Osteoblast (primary cell): ENCODE measurements around the gene TFPI. TPM values are rescaled to one million over a fixed set of nuclear protein-coding genes. Genes with fewer than 3 reads are reported as not detected.

ENCODE experiments used
- DNase-seq: peaks from one replicate; pipeline ENCODE4 v3.0.0; 2011; ENCODE audit warnings: low spot score, mixed read lengths; ENCODE audit not compliant: insufficient read length; ENCODE audit errors: missing footprints
- H2AFZ ChIP-seq: 2 replicates; pipeline ENCODE4 v1.6.0; 2011; ENCODE audit warnings: mild to moderate bottlenecking, low read length
- H3K27ac ChIP-seq: 2 replicates; pipeline ENCODE4 v1.5.1; 2011; ENCODE audit warnings: mild to moderate bottlenecking, low read depth, low read length, moderate library complexity
- H3K27me3 ChIP-seq: 2 replicates; pipeline ENCODE4 v1.6.0; 2012; ENCODE audit warnings: mild to moderate bottlenecking, control low read depth, inconsistent platforms, low read length, moderate library complexity; ENCODE audit not compliant: insufficient read depth
- H3K36me3 ChIP-seq: 2 replicates; pipeline ENCODE4 v1.5.1; 2011; ENCODE audit warnings: mild to moderate bottlenecking, low read length, control low read depth, moderate library complexity; ENCODE audit not compliant: insufficient read depth
- H3K4me1 ChIP-seq: 2 replicates; pipeline ENCODE4 v1.5.1; 2011; ENCODE audit warnings: mild to moderate bottlenecking, low read length, control low read depth, moderate library complexity; ENCODE audit not compliant: insufficient read depth
- H3K4me2 ChIP-seq: 2 replicates; pipeline ENCODE4 v1.6.0; 2011; ENCODE audit warnings: mild to moderate bottlenecking, low read length; ENCODE audit not compliant: insufficient read depth
- H3K4me3 ChIP-seq: fragments of 200-600 bp; sonication (generic); 3 replicates; pipeline ENCODE4 v1.5.1; 2012; ENCODE audit warnings: mild to moderate bottlenecking, low read length, inconsistent platforms; ENCODE audit not compliant: insufficient read depth
- H3K79me2 ChIP-seq: 2 replicates; pipeline ENCODE4 v1.6.0; 2012; ENCODE audit warnings: mild to moderate bottlenecking, low read length, control low read depth, inconsistent platforms; ENCODE audit not compliant: insufficient read depth
- H3K9me3 ChIP-seq: 2 replicates; pipeline ENCODE4 v1.5.1; 2011; ENCODE audit warnings: low read depth, low read length, control low read depth
- H4K20me1 ChIP-seq: 2 replicates; pipeline ENCODE4 v1.6.0; 2012; ENCODE audit warnings: mild to moderate bottlenecking, low read length, control low read depth; ENCODE audit not compliant: insufficient read depth
- CTCF ChIP-seq: IDR thresholded peaks from 2 replicates; pipeline ENCODE4 v1.5.1; 2011; ENCODE audit warnings: mild to moderate bottlenecking, low read depth, low read length, moderate library complexity; ENCODE audit errors: extremely low read depth
- total RNA-seq: library from RNA; depleted of rRNA; stranded (reverse); fragments of >200 nt; gene quantifications from 2 replicates; pipeline ENCODE4 v1.2.3, GENCODE V29; 2012

TFPI gene
- total RNA-seq, 1 donor: 123 TPM

- no peak overlapping the region for H3K27ac ChIP-seq
Measured at GRCh38 chr2:187590175-187590574, 35.9 kb upstream of the TFPI start.

DNA sequence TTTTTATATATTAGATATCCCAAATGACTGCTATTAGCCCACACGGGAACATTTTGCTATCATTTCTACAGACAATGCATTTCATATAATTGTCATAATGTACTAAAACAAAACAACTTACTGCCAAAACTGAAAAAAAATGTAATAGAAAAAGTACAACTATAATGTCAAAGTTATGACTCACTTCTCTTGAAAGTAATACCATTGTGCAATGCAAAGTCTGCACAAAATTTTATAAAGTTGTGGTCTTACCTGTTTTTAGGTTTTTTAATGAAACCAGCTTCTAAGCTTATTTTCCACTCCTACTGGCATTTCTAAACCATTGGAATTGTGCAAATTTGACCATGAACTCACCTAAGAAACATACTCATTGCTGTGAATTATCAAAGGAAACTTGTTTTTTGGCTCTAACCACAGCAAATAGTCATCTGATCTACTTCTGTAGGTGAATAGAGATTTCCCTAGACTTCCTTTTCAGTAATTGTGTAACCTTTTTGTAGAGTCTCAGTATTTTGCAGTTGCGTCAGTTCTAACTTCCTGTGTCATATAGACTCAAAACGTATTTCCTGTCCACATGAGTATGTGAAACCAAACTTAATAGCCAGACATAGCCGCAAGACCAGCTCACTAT, 31.9 kb upstream of the TFPI start:
- Histone ChIP-seq H3K79me2 (no peaks in the 10 kb centered on the region), H3K4me1 (peaks cover 8% of the 10 kb centered on the region), H3K27me3 (no peaks in the 10 kb centered on the region), H3K27ac (no peak overlapping the region), H3K4me3 (no peak overlapping the region), H3K9me3 (no peaks in the 10 kb centered on the region), H2AFZ (no peak overlapping the region), H3K36me3 (no peaks in the 10 kb centered on the region), H3K4me2 (no peak overlapping the region), H4K20me1 (no peaks in the 10 kb centered on the region)
- TF ChIP-seq CTCF: no peak
- no peak for DNase-seq

More at GRCh38 chr2:187590175-187590574, 35.9 kb upstream of the TFPI start:
- TF ChIP-seq CTCF: no peak
- no peaks in the 10 kb centered on the region for H3K27me3 ChIP-seq
- no peaks in the 10 kb centered on the region for H3K79me2 ChIP-seq
- no peak overlapping the region for H3K4me3 ChIP-seq
- DNase-seq: no peak
- H3K9me3 ChIP-seq: no peaks in the 10 kb centered on the region
- peaks cover 7% of the 10 kb centered on the region for H3K4me1 ChIP-seq
- no peaks in the 10 kb centered on the region for H3K36me3 ChIP-seq
- H3K4me2 ChIP-seq: no peak overlapping the region
- H4K20me1 ChIP-seq: no peaks in the 10 kb centered on the region
- H2AFZ ChIP-seq: no peak overlapping the region

GRCh38 chr2:187581125-187581896, 27.1 kb upstream of the TFPI start:
- peak; percentile 34 for DNase-seq
- Histone ChIP-seq H3K4me2 (peak overlapping the region; percentile 81), H3K9me3 (no peaks in the 10 kb centered on the region), H3K79me2 (no peaks in the 10 kb centered on the region), H4K20me1 (no peaks in the 10 kb centered on the region), H3K27me3 (no peaks in the 10 kb centered on the region), H3K4me1 (peaks cover 16% of the 10 kb centered on the region), H3K4me3 (peak overlapping the region; percentile 58), H3K36me3 (no peaks in the 10 kb centered on the region), H3K27ac (peak overlapping the region; percentile 64), H2AFZ (peak overlapping the region; percentile 49)
- peak; percentile 66 for TF ChIP-seq CTCF

DNA sequence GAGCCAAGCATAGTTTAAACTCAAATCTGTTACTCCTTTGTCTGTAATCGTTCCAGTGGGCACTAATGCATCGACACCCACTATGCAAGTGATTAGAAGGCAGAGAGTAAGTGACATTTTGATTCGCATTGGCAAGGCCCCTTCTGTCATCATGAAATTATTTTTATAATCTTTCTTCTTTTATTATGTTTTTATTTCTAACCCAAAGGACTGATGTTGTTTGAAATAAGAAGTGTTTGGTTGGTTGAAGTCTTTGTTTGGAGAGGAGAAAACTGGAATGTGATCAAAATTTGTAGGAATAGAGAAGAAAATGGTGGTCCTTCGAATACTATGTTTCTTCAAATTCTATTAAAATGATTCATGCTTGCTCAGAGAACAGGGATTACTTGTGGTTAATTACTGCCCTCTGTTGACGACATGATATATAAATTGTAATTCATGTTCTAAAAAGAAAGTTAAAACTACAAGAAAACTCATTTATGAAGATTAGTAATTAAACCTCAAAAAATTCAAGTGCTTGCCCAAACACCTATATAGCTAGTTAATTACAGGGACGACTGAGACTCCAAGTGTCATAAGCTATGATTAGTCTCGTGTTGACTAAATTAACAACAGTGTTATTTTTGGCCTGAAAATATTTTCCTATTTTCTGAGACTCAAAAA, 26.4 kb upstream of the TFPI start:
- H3K4me3 ChIP-seq: peak overlapping the region; percentile 58
- no peaks in the 10 kb centered on the region for H4K20me1 ChIP-seq
- no peaks in the 10 kb centered on the region for H3K79me2 ChIP-seq
- H3K4me2 ChIP-seq: peak overlapping the region; percentile 81
- peaks cover 15% of the 10 kb centered on the region for H3K4me1 ChIP-seq
- peak; percentile 73 for DNase-seq
- peak; percentile 46 for TF ChIP-seq CTCF
- H3K27ac ChIP-seq: peak overlapping the region; percentile 64
- H3K9me3 ChIP-seq: no peaks in the 10 kb centered on the region
- H2AFZ ChIP-seq: peak overlapping the region; percentile 88
- no peaks in the 10 kb centered on the region for H3K27me3 ChIP-seq
- H3K36me3 ChIP-seq: no peaks in the 10 kb centered on the region
